GM19452 (cell line): ENCODE measurements around the gene THBD.

Experiments used
- ATAC-seq: cut with Tn5 transposase; IDR thresholded peaks from one replicate; pipeline ENCODE4 v1.9.1; 2021; ENCODE audit not compliant: unreplicated experiment

THBD gene

DNA sequence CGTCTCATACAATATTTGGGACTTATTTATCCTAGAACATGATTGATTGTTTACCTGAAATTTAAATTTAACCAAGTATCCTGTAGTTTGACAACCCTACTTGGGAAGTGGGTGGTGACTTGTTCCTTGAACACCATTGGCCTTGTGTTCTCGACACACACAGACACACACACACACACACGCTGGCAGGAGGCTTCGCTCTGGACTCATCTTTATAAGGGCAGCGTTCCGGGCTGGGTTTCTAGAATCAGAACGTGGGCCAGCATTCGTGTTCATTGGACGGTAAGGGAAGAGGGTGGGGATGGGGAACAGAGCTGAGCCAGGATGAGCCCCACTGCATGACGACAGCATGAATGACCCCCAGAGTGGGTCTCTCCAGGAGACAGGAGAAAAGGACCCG, 30.5 kb downstream of the THBD start:
- no peak for ATAC-seq

DNA sequence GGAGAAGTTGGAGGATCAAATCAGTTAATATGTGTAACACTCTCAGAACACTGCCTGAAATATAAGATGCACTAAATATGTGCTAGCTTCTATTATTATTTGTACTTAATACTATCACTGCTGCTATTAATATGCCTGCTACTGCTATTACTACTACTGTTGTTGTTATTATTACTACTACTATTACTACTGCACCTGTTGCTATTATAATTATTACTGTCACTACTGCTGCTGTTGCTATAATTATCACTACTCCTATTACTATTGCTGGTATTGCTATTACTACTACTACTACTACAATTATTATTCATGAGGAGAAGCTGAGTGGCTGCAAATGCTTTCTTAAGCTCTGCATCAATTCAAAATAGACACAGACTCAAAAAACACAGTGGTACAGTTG, 31.0 kb downstream of the THBD start:
- ATAC-seq: no peak

DNA sequence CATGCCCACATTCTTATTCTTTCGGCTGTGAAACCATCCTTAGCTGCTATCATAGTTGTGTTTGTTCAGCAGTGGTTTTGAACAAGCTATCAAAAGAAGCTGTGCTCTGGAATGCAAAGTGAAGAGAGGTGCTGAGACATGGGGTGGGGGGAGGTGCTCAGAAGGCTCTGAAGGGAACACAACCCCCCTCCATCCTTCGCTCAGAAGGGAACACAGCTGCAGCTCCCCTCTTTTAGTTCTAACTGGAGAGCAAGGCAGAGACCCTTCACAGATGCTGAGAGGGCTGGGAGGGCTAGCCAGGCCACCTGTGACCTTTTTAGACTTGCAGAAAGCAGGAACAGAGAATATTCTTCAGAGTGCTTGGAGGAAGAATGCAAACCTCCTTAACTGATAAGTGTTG, 32.0 kb downstream of the THBD start:
- no peak for ATAC-seq

DNA sequence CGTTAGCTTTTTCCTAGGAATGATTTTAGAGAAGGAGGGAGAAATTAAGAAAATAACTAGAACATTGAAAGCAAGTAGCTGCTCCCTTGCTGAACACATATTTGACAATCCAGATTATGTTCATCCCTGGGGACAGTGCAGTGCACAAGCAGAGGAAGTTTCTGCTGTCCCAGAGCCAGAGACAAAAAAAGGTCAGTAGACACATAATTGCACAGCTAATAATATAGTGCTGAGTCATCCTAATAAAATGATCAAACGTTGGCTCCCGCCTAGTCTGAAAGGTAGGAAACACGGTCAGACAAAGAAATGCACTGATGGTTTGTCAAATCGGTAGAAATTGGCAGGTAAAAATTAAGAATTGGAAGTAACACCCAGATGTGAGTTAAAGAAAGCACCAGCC, 36.0 kb downstream of the THBD start:
- no peak for ATAC-seq

- ATAC-seq: no peak
These were observed 38.3 kb downstream of the THBD start for GRCh38 chr20:23011008-23011721.

GRCh38 chr20:23010096-23010495, 39.4 kb downstream of the THBD start:
- no peak for ATAC-seq

GRCh38 chr20:23009636-23010035, 39.8 kb downstream of the THBD start:
- no peak for ATAC-seq

DNA sequence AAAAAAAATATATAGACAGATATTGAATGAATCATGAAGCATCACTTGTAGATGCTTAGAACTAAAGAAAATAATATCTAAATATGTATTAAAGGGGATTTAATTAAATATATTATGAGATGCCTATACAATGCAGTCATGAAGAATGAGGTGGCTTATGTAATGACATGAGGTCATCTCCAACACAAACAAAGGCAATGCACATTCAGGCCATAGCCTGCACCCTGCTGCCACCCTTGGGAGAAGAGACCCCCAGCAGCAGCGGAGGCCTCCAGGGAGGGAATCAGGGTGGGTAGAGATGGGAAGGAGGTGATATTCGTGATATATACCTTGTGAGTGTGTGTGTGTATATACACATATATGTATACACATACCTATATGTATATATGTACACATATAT, 40.8 kb downstream of the THBD start:
- ATAC-seq: no peak

- no peak for ATAC-seq
These were observed 41.4 kb downstream of the THBD start for GRCh38 chr20:23007886-23008655.

DNA sequence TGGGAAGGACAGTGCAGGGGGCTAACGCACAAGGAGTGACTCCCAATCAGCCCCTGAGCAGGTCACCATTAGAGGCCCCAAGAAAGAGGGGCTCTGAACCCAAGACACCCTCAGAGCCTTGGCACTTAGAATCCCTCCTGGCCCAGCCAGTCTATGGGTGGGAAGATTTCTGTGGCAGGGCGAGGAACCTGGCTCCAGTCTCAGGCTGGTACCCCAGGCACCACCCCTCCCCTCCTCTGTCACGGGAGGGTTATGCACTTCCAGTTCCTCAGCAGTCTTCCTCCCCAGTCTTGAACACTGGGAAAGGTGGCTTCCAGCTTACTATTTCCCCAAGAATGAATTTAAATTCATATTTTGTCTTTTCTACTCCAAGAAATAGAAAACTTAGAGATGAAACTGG, 42.0 kb downstream of the THBD start:
- ATAC-seq: no peak

DNA sequence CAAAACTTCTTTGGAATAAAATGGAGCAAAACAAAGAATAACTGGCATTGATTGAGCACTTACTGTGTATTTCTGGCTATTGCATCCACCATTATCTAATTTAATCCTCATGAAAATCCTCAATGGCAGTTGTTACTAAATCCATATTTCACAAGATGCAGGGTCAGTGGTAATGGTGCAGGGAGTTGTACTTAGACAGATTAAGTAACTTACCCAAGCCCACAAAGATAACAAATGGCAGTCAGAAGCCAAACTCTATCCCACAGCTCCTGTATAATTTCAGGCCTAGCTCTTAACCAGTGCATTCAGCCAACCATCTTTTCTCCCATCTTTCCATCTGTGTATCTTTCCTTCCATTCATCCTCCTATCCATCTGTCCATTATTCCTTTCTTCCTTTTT, 43.7 kb downstream of the THBD start:
- ATAC-seq: no peak

DNA sequence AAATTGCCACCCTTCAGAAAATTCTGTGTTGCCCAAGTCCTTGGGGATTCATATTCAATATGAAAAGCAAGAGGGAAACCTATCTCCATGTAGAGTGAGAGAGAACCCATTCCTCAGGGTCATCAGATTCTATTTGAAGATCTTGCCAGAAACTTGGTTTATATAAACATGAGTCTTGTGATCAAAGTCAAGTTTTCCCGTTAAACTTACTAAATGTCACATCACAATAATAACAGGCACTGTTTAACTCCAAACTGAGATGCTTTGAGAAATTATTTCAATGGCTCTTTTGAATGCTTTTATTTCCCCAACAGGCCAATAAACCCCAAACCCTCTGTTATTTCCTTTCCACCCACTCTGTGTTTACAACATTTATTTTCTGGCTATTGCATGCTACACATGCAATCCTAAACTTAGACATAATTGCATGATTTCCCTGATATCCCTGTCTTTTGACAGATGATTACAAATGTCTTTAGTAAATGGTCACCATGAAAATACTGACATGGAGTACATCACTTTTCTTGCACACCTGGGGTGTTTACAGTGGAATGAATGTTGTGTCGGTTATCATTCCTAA, 45.5 kb downstream of the THBD start:
- ATAC-seq: no peak

DNA sequence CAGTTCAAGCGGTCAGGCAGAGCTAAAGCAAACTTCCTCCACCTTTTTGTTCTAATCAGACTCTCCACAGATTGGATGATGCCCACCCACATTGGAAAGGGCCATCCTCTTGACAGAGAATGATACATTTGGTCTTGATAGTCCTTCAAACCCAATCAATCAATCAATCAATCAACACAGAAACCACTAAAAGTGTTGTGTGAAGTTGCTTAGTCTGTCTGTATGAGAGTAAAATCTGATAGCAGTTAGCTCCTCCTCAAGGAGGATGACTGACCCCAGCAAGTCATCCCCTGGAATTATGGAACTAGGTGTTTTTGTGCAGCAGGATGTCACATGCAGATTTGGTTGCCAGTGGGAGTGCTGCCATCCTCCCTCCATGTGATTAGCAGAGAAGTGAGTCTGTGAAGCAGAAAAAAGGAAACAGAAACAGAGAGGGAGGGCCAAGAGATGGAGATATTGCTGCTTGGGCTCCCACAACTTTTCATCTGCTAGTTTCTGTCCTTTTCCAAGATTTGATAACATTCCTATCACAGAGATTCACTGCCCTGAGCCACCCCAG, 46.3 kb downstream of the THBD start:
- no peak for ATAC-seq

GRCh38 chr20:23002276-23002675, 47.2 kb downstream of the THBD start:
- no peak for ATAC-seq

GRCh38 chr20:23000232-23000947, 49.1 kb downstream of the THBD start:
- ATAC-seq: no peak

DNA sequence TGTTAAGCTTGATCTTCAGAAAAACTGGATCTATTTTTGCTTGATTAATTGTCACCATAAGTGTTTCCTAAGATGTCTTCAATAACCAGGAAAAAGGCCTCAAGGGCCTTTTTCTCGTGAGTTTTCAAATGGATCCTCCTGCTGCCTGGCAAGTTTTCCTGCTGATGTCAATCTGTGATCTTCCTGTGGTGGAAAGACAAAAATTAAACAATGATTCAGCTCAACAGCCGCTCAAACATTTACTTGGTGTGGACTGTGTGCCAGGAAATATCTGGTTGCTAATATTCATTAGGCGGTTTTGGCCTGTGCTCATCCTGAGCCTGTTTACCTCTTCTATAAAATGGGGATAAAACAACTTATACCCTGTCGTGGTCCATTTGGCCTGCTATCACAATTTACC, 49.7 kb downstream of the THBD start:
- no peak for ATAC-seq

DNA sequence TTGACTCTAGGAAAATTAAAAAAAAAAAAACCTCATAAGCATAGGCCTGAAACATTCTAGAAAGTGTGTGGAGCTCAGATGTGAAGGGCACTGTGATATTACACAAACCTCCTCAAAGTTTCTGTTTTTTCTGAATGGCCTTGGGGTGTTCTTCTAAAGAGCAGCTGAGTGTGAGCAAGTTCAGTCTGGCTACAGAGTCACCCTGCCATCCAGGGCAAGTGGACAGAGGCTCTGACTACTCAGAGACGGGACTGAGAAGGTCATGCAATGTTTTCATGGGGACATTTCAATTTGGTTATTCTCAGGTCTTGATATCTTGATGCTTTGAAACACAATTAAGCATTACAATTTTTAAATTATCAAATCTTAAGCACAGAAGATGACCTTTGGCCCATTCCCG, 51.0 kb downstream of the THBD start:
- no peak for ATAC-seq

- no peak for ATAC-seq
These were observed 53.5 kb downstream of the THBD start for GRCh38 chr20:22995923-22996322.
